HEK293 (cell line): ENCODE results near the gene ERCC1.

ENCODE experiments used
- CTCF ChIA-PET: fragments of 350-600 bp; formaldehyde crosslinking; extraction: SDS; loops from one replicate; lab custom pipeline; 2021; ENCODE audit warnings: antibody characterized with exemption; lab: Yijun Ruan, JAX
- POLR2A ChIA-PET: fragments of 300-600 bp; formaldehyde crosslinking; extraction: SDS; loops from one replicate; lab custom pipeline; 2020; ENCODE audit warnings: antibody characterized with exemption, inconsistent platforms; lab: Yijun Ruan, JAX
- H3K27ac ChIP-seq: fragments of 200-500 bp; sonication (Bioruptor generic); 2 replicates; pipeline ENCODE4 v1.5.1; 2014; ENCODE audit warnings: low read depth, low read length, control low read depth, inconsistent platforms; ENCODE audit errors: extremely low read depth
- H3K36me3 ChIP-seq, 2 experiments: fragments of 200-500 bp in 1 of 2; sonication (Bioruptor generic) in 1 of 2; 1 replicate in 1 of 2; 2 replicates in 1 of 2; pipeline ENCODE4 v1.5.1; 2014 to 2017; ENCODE audit warnings: inconsistent platforms in 2 of 2, low read length in 2 of 2; ENCODE audit not compliant: control insufficient read depth in 2 of 2, insufficient read depth in 1 of 2
- H3K4me1 ChIP-seq: fragments of 200-500 bp; sonication (Bioruptor generic); 2 replicates; pipeline ENCODE4 v1.5.1; 2014; ENCODE audit warnings: mild to moderate bottlenecking, low read length, inconsistent platforms; ENCODE audit not compliant: control insufficient read depth, insufficient read depth
- H3K4me3 ChIP-seq: 2 replicates; pipeline ENCODE4 v1.5.1; 2011; ENCODE audit warnings: low read depth, mild to moderate bottlenecking, control low read depth, low read length, moderate library complexity
- H3K9me3 ChIP-seq: fragments of 200-500 bp; sonication (Bioruptor generic); 2 replicates; pipeline ENCODE4 v1.5.1; 2014; ENCODE audit warnings: low read depth, low read length, inconsistent platforms; ENCODE audit not compliant: control insufficient read depth, insufficient read depth
- CTCF ChIP-seq: fragments of 450-650 bp; formaldehyde crosslinking; IDR thresholded peaks from 2 replicates; pipeline ENCODE4 v1.5.1; 2016; ENCODE audit warnings: missing biosample characterization, missing genetic modification characterization
- IKZF3 ChIP-seq: fragments of 450-650 bp; IDR thresholded peaks from 2 replicates; pipeline ENCODE4 v1.5.0; 2018; ENCODE audit warnings: missing biosample characterization, mild to moderate bottlenecking, missing genetic modification characterization, moderate library complexity
- OVOL3 ChIP-seq: fragments of 450-650 bp; formaldehyde crosslinking; IDR thresholded peaks from 2 replicates; pipeline ENCODE4 v1.5.1; 2016; ENCODE audit warnings: missing biosample characterization, missing genetic modification characterization
- PRDM1 ChIP-seq: fragments of 450-650 bp; formaldehyde crosslinking; IDR thresholded peaks from 2 replicates; pipeline ENCODE4; 2016; ENCODE audit warnings: missing biosample characterization, missing genetic modification characterization
- PRDM4 ChIP-seq: fragments of 450-650 bp; formaldehyde crosslinking; IDR thresholded peaks from 2 replicates; pipeline ENCODE4 v1.5.1; 2017; ENCODE audit warnings: missing biosample characterization, missing genetic modification characterization
- YY2 ChIP-seq: fragments of 450-650 bp; formaldehyde crosslinking; IDR thresholded peaks from 2 replicates; pipeline ENCODE4 v1.5.1; 2016; ENCODE audit warnings: missing biosample characterization, missing genetic modification characterization
- ZFP37 ChIP-seq: fragments of 450-650 bp; formaldehyde crosslinking; IDR thresholded peaks from 2 replicates; pipeline ENCODE4 v1.5.1; 2016; ENCODE audit warnings: missing biosample characterization, missing genetic modification characterization
- ZNF132 ChIP-seq: fragments of 450-650 bp; formaldehyde crosslinking; IDR thresholded peaks from 2 replicates; pipeline ENCODE4 v1.5.1; 2017; ENCODE audit warnings: missing biosample characterization, missing genetic modification characterization, borderline replicate concordance
- ZNF140 ChIP-seq: fragments of 450-650 bp; formaldehyde crosslinking; IDR thresholded peaks from 2 replicates; pipeline ENCODE4 v1.5.1; 2016; ENCODE audit warnings: missing biosample characterization, missing genetic modification characterization
- ZNF2 ChIP-seq: fragments of 450-650 bp; formaldehyde crosslinking; IDR thresholded peaks from 2 replicates; pipeline ENCODE4 v1.5.1; 2016; ENCODE audit warnings: missing biosample characterization, missing genetic modification characterization
- ZNF211 ChIP-seq: fragments of 450-650 bp; formaldehyde crosslinking; IDR thresholded peaks from 2 replicates; pipeline ENCODE4 v1.5.1; 2016; ENCODE audit warnings: low read depth, missing biosample characterization, missing genetic modification characterization
- ZNF366 ChIP-seq: fragments of 450-650 bp; formaldehyde crosslinking; conservative IDR thresholded peaks from 2 replicates; pipeline ENCODE4 v1.5.1; 2016; ENCODE audit warnings: missing biosample characterization, missing genetic modification characterization
- ZNF394 ChIP-seq: fragments of 450-650 bp; formaldehyde crosslinking; IDR thresholded peaks from 2 replicates; pipeline ENCODE4 v1.5.1; 2016; ENCODE audit warnings: missing biosample characterization, missing genetic modification characterization, mild to moderate bottlenecking, moderate library complexity, borderline replicate concordance
- ZNF398 ChIP-seq: fragments of 450-650 bp; formaldehyde crosslinking; IDR thresholded peaks from 2 replicates; pipeline ENCODE4 v1.5.1; 2017; ENCODE audit warnings: missing biosample characterization, missing genetic modification characterization
- ZNF426 ChIP-seq: fragments of 450-650 bp; formaldehyde crosslinking; IDR thresholded peaks from 2 replicates; pipeline ENCODE4 v1.5.1; 2017; ENCODE audit warnings: missing biosample characterization, missing genetic modification characterization, mild to moderate bottlenecking, inconsistent platforms, moderate library complexity
- ZNF48 ChIP-seq: fragments of 450-650 bp; formaldehyde crosslinking; IDR thresholded peaks from 2 replicates; pipeline ENCODE4 v1.5.1; 2016; ENCODE audit warnings: missing biosample characterization, missing genetic modification characterization
- ZNF518A ChIP-seq: fragments of 450-650 bp; formaldehyde crosslinking; conservative IDR thresholded peaks from 2 replicates; pipeline ENCODE4 v1.5.1; 2016; ENCODE audit warnings: low read depth, missing biosample characterization, missing genetic modification characterization
- ZNF549 ChIP-seq: fragments of 450-650 bp; IDR thresholded peaks from 2 replicates; pipeline ENCODE4 v1.5.1; 2018; ENCODE audit warnings: missing biosample characterization, missing genetic modification characterization, mild to moderate bottlenecking, inconsistent platforms, moderate library complexity
- ZNF654 ChIP-seq: fragments of 450-650 bp; formaldehyde crosslinking; IDR thresholded peaks from 2 replicates; pipeline ENCODE4 v1.5.1; 2016; ENCODE audit warnings: low read depth, missing biosample characterization, missing genetic modification characterization
- ZNF660 ChIP-seq: fragments of 450-650 bp; IDR thresholded peaks from 2 replicates; pipeline ENCODE4 v1.5.1; 2018; ENCODE audit warnings: missing biosample characterization, mild to moderate bottlenecking, missing genetic modification characterization

Gene ERCC1

GRCh38 chr19:45395821-45396617, 27.7 kb downstream of the ERCC1 start:
- TF ChIP-seq ZNF426 (tag by site-specific recombination) (no peak), CTCF (tag by site-specific recombination) (0 out of 2 replicates have a peak, but pooled peaks have one; percentile 16), ZNF518A (tag by site-specific recombination) (no peak), ZNF132 (no peak), ZNF654 (tag by site-specific recombination) (no peak), IKZF3 (no peak), ZNF549 (tag by site-specific recombination) (no peak), ZNF394 (tag by site-specific recombination) (no peak), PRDM1 (tag by site-specific recombination) (peak; percentile 63; the same call in 1 of the 2 replicates), ZFP37 (tag by site-specific recombination) (no peak), YY2 (tag by site-specific recombination) (no peak), ZNF660 (tag by site-specific recombination) (no peak), ZNF2 (tag by site-specific recombination) (no peak), ZNF366 (tag by site-specific recombination) (peak; percentile 52), ZNF140 (tag by site-specific recombination) (no peak), ZNF48 (tag by site-specific recombination) (no peak), ZNF211 (tag by site-specific recombination) (no peak), PRDM4 (no peak), OVOL3 (no peak), ZNF398 (tag by site-specific recombination) (0 out of 2 replicates have a peak, but pooled peaks have one; percentile 10)
- ChIA-PET POLR2A (no interaction called here), CTCF (interaction anchor here (0.7 kb wide), 1 partner anchor 250 kb away, joined by 3 read pairs; no protein-coding TSS in a partner anchor)
- Histone ChIP-seq H3K9me3 (no peaks in the 10 kb centered on the region), H3K4me3 (no peak overlapping the region), H3K27ac (no peak overlapping the region), H3K36me3 (no peaks in the 10 kb centered on the region; a peak in 1 of 3 replicates), H3K4me1 (no peaks in the 10 kb centered on the region)
